CD4-positive, alpha-beta T cell treated with Interleukin-1 beta for 1 hour (primary cell): ENCODE data around the gene DPYD.
"Not testable (repeated sequence)": the region's sequence is repeated elsewhere in the genome, so short reads cannot be mapped to it uniquely, and the experiment has no call there.

ENCODE experiments used
- DNase-seq, 2 donors: peaks; one replicate each; pipeline ENCODE4 v3.0.0-alpha.2; 2020 to 2022

Gene DPYD

GRCh38 chr1:97412737-97413136 lies 508.1 kb downstream of the DPYD start:
- DNase-seq: no peak

GRCh38 chr1:97412166-97412565 lies 508.7 kb downstream of the DPYD start:
- DNase-seq: no peak

GRCh38 chr1:97396463-97396862 lies 524.4 kb downstream of the DPYD start:
- DNase-seq: no peak

GRCh38 chr1:97392701-97393100 lies 528.1 kb downstream of the DPYD start:
- DNase-seq: no peak

- DNase-seq: no peak
Measured at GRCh38 chr1:97385536-97386277, 535.1 kb downstream of the DPYD start.

GRCh38 chr1:97384294-97384968 lies 536.4 kb downstream of the DPYD start:
- no peak for DNase-seq

- DNase-seq: no peak
Measured at GRCh38 chr1:97383797-97384196, 537.0 kb downstream of the DPYD start.

- DNase-seq: no peak
Measured at GRCh38 chr1:97382206-97382605, 538.6 kb downstream of the DPYD start.

GRCh38 chr1:97379387-97380075 lies 541.3 kb downstream of the DPYD start:
- no peak for DNase-seq

GRCh38 chr1:97378596-97378995 lies 542.2 kb downstream of the DPYD start:
- no peak for DNase-seq

- no peak for DNase-seq
Measured at GRCh38 chr1:97377432-97378034, 543.3 kb downstream of the DPYD start.

- no peak for DNase-seq
Measured at GRCh38 chr1:97373000-97373399, 547.8 kb downstream of the DPYD start.

GRCh38 chr1:97372531-97372930 lies 548.3 kb downstream of the DPYD start:
- no peak for DNase-seq

GRCh38 chr1:97368296-97368695 lies 552.5 kb downstream of the DPYD start:
- DNase-seq: no peak

GRCh38 chr1:97366984-97367383 lies 553.9 kb downstream of the DPYD start:
- DNase-seq: no peak

GRCh38 chr1:97365026-97365425 lies 555.8 kb downstream of the DPYD start:
- no peak for DNase-seq

GRCh38 chr1:97364086-97364485 lies 556.7 kb downstream of the DPYD start:
- no peak for DNase-seq

GRCh38 chr1:97356309-97356708 lies 564.5 kb downstream of the DPYD start:
- no peak for DNase-seq

GRCh38 chr1:97352936-97353382 lies 567.9 kb downstream of the DPYD start:
- no peak for DNase-seq

GRCh38 chr1:97351846-97352245 lies 569.0 kb downstream of the DPYD start:
- no peak for DNase-seq

- DNase-seq: no peak
Measured at GRCh38 chr1:97350662-97351061, 570.2 kb downstream of the DPYD start.

- DNase-seq: no peak
Measured at GRCh38 chr1:97350241-97350640, 570.6 kb downstream of the DPYD start.

- not testable (repeated sequence) for DNase-seq
Measured at GRCh38 chr1:97349794-97350193, 571.0 kb downstream of the DPYD start.
